Measurements from ENCODE around the gene CSRNP3.
A peak's percentile ranks its signal among the peaks of the same experiment; 100 is the strongest.

Gene CSRNP3

GRCh38 chr2:165431014-165431413, 38.5 kb upstream of the CSRNP3 start:
- TF ChIP-seq CTCF (IDR thresholded peaks at IDR 0.05; ENCODE audit: low read depth, low read length), result no peak
- DNase-seq (ENCODE audit: low read depth, low spot score), result no peak
- in situ Hi-C loops (cut with HindIII; ENCODE audit: low sequenced_read_pairs), result no loop called here
- H3K4me3 ChIP-seq (ENCODE audit: low read depth, low read length), result no peak overlapping the region

- in situ Hi-C loops (cut with HindIII; ENCODE audit: low sequenced_read_pairs), result no loop called here
- no peak overlapping the region for H3K4me3 ChIP-seq (ENCODE audit: low read depth, low read length)
- no peak for TF ChIP-seq CTCF (IDR thresholded peaks at IDR 0.05; ENCODE audit: low read depth, low read length)
- no peak for DNase-seq (ENCODE audit: low read depth, low spot score)
Observed at GRCh38 chr2:165432234-165432966, 37.1 kb upstream of the CSRNP3 start.

- no peak for TF ChIP-seq CTCF (IDR thresholded peaks at IDR 0.05; ENCODE audit: low read depth, low read length)
- in situ Hi-C loops (cut with HindIII; ENCODE audit: low sequenced_read_pairs), result no loop called here
- no peak overlapping the region for H3K4me3 ChIP-seq (ENCODE audit: low read depth, low read length)
- DNase-seq (ENCODE audit: low read depth, low spot score), result no peak
Observed at GRCh38 chr2:165434865-165435496, 34.5 kb upstream of the CSRNP3 start.

- no peak overlapping the region for H3K4me3 ChIP-seq (ENCODE audit: low read depth, low read length)
- DNase-seq (ENCODE audit: low read depth, low spot score), result no peak
- in situ Hi-C loops (cut with HindIII; ENCODE audit: low sequenced_read_pairs), result no loop called here
- no peak for TF ChIP-seq CTCF (IDR thresholded peaks at IDR 0.05; ENCODE audit: low read depth, low read length)
Observed at GRCh38 chr2:165435611-165436010, 33.9 kb upstream of the CSRNP3 start.

- TF ChIP-seq CTCF (IDR thresholded peaks at IDR 0.05; ENCODE audit: low read depth, low read length), result no peak
- in situ Hi-C loops (cut with HindIII; ENCODE audit: low sequenced_read_pairs), result no loop called here
- no peak for DNase-seq (ENCODE audit: low read depth, low spot score)
- no peak overlapping the region for H3K4me3 ChIP-seq (ENCODE audit: low read depth, low read length)
Observed at GRCh38 chr2:165436559-165436958, 32.9 kb upstream of the CSRNP3 start.

GRCh38 chr2:165440367-165440766, 29.1 kb upstream of the CSRNP3 start:
- H3K4me3 ChIP-seq (ENCODE audit: low read depth, low read length), result no peak overlapping the region
- in situ Hi-C loops (cut with HindIII; ENCODE audit: low sequenced_read_pairs), result no loop called here
- peak; percentile 81 for DNase-seq (ENCODE audit: low read depth, low spot score)
- TF ChIP-seq CTCF (IDR thresholded peaks at IDR 0.05; ENCODE audit: low read depth, low read length), result no peak

Data from astrocyte of the spinal cord (primary cell).